Stimulated activated CD4-positive, alpha-beta T cell treated with anti-CD3 and anti-CD28 coated beads, Interleukin-12 subunit alpha, Interleukin-12 subunit beta, amount 100 ng/mL, for 4 hours (primary cell): ENCODE data around the gene MPDZ.

ENCODE experiments used
- DNase-seq: peaks from one replicate; pipeline ENCODE4 v3.0.0-alpha.2; 2020

MPDZ gene

GRCh38 chr9:13128266-13128860 lies 151.1 kb downstream of the MPDZ start:
- DNase-seq = no peak

- DNase-seq = no peak
Measured at GRCh38 chr9:13127131-13127530, 152.4 kb downstream of the MPDZ start.

GRCh38 chr9:13125261-13125660 lies 154.2 kb downstream of the MPDZ start:
- DNase-seq = no peak

GRCh38 chr9:13122756-13123369 lies 156.6 kb downstream of the MPDZ start:
- no peak for DNase-seq

- no peak for DNase-seq
Measured at GRCh38 chr9:13118313-13118712, 161.2 kb downstream of the MPDZ start.

- DNase-seq = no peak
Measured at GRCh38 chr9:13116292-13116691, 163.2 kb downstream of the MPDZ start.

GRCh38 chr9:13113751-13114150 lies 165.7 kb downstream of the MPDZ start:
- no peak for DNase-seq

GRCh38 chr9:13113216-13113615 lies 166.3 kb downstream of the MPDZ start:
- no peak for DNase-seq

GRCh38 chr9:13111778-13112177 lies 167.7 kb downstream of the MPDZ start:
- DNase-seq = no peak

- DNase-seq = no peak
Measured at GRCh38 chr9:13110766-13111417, 168.6 kb downstream of the MPDZ start.

GRCh38 chr9:13109781-13110180 lies 169.7 kb downstream of the MPDZ start:
- no peak for DNase-seq

GRCh38 chr9:13107008-13107407 lies 172.5 kb downstream of the MPDZ start:
- no peak for DNase-seq

GRCh38 chr9:13100914-13101572 lies 178.4 kb downstream of the MPDZ start:
- DNase-seq = no peak

GRCh38 chr9:13095056-13095455 lies 184.4 kb downstream of the MPDZ start:
- no peak for DNase-seq

- DNase-seq = no peak
Measured at GRCh38 chr9:13090628-13091027, 188.9 kb downstream of the MPDZ start.

- DNase-seq = no peak
Measured at GRCh38 chr9:13089666-13090065, 189.8 kb downstream of the MPDZ start.

- DNase-seq = no peak
Measured at GRCh38 chr9:13088720-13089427, 190.6 kb downstream of the MPDZ start.

- no peak for DNase-seq
Measured at GRCh38 chr9:13083963-13084528, 195.4 kb downstream of the MPDZ start.

GRCh38 chr9:13083366-13083765 lies 196.1 kb downstream of the MPDZ start:
- no peak for DNase-seq

- DNase-seq = no peak
Measured at GRCh38 chr9:13082796-13083195, 196.7 kb downstream of the MPDZ start.

GRCh38 chr9:13078164-13078563 lies 201.3 kb downstream of the MPDZ start:
- no peak for DNase-seq

- DNase-seq = no peak
Measured at GRCh38 chr9:13076616-13077015, 202.9 kb downstream of the MPDZ start.

- no peak for DNase-seq
Measured at GRCh38 chr9:13071921-13072320, 207.6 kb downstream of the MPDZ start.
